Measurements from ENCODE around the gene RASD1. TPM values are rescaled to one million over a fixed set of nuclear protein-coding genes. Genes with fewer than 3 reads are reported as not detected.

The RASD1 gene
- total RNA-seq, 1 donor from 2014 or later = 0.26 TPM

- no peak for FAIRE-seq
- no peak for TF ChIP-seq CTCF (IDR thresholded peaks at IDR 0.05; ENCODE audit: insufficient read depth, low read length, severe bottlenecking)
- Histone ChIP-seq H3K36me3 (ENCODE audit: control insufficient read depth, insufficient read depth, low read length) (no peaks in the 10 kb centered on the region), H3K4me3 (ENCODE audit: low read depth, low read length) (no peak overlapping the region), H3K27me3 (ENCODE audit: control insufficient read depth, insufficient read depth, low read length) (peaks cover 10% of the 10 kb centered on the region)
- DNase-seq (ENCODE audit: low read depth) = no peak
Measured at GRCh38 chr17:17503566-17504130, 7.5 kb upstream of the RASD1 start.

- DNase-seq (ENCODE audit: low read depth) (no peak), FAIRE-seq (peak; percentile 64)
- no peaks in the 10 kb centered on the region for H3K36me3 ChIP-seq (ENCODE audit: control insufficient read depth, insufficient read depth, low read length)
- H3K27me3 ChIP-seq (ENCODE audit: control insufficient read depth, insufficient read depth, low read length) = peaks cover 10% of the 10 kb centered on the region
- no peak for TF ChIP-seq CTCF (IDR thresholded peaks at IDR 0.05; ENCODE audit: insufficient read depth, low read length, severe bottlenecking)
- no peak overlapping the region for H3K4me3 ChIP-seq (ENCODE audit: low read depth, low read length)
Measured at GRCh38 chr17:17502741-17503565, 6.8 kb upstream of the RASD1 start.

- no peak overlapping the region for H3K4me3 ChIP-seq (ENCODE audit: low read depth, low read length)
Measured at GRCh38 chr17:17500999-17501605, 4.9 kb upstream of the RASD1 start.

GRCh38 chr17:17499402-17500145, 3.4 kb upstream of the RASD1 start:
- no peaks in the 10 kb centered on the region for H3K36me3 ChIP-seq (ENCODE audit: control insufficient read depth, insufficient read depth, low read length)
- DNase-seq (ENCODE audit: low read depth) = no peak
- H3K27me3 ChIP-seq (ENCODE audit: control insufficient read depth, insufficient read depth, low read length) = peaks cover 10% of the 10 kb centered on the region
- H3K4me3 ChIP-seq (ENCODE audit: low read depth, low read length) = no peak overlapping the region
- no peak for TF ChIP-seq CTCF (IDR thresholded peaks at IDR 0.05; ENCODE audit: insufficient read depth, low read length, severe bottlenecking)
- no peak for FAIRE-seq

More at GRCh38 chr17:17500999-17501605, 4.9 kb upstream of the RASD1 start:
- peaks cover 10% of the 10 kb centered on the region for H3K27me3 ChIP-seq (ENCODE audit: control insufficient read depth, insufficient read depth, low read length)
- DNase-seq (ENCODE audit: low read depth) = peak; percentile 10
- peak; percentile 70 for FAIRE-seq
- no peaks in the 10 kb centered on the region for H3K36me3 ChIP-seq (ENCODE audit: control insufficient read depth, insufficient read depth, low read length)
- TF ChIP-seq CTCF (IDR thresholded peaks at IDR 0.05; ENCODE audit: insufficient read depth, low read length, severe bottlenecking) = peak; percentile 22

- FAIRE-seq = no peak
- no peak for TF ChIP-seq CTCF (IDR thresholded peaks at IDR 0.05; ENCODE audit: insufficient read depth, low read length, severe bottlenecking)
- no peak overlapping the region for H3K4me3 ChIP-seq (ENCODE audit: low read depth, low read length)
- DNase-seq (ENCODE audit: low read depth) = no peak
- H3K27me3 ChIP-seq (ENCODE audit: control insufficient read depth, insufficient read depth, low read length) = peaks cover 10% of the 10 kb centered on the region
- no peaks in the 10 kb centered on the region for H3K36me3 ChIP-seq (ENCODE audit: control insufficient read depth, insufficient read depth, low read length)
Measured at GRCh38 chr17:17498606-17499301, 2.6 kb upstream of the RASD1 start.
